Measurements from ENCODE around the gene NCBP3. TPM values are rescaled to one million over a fixed set of nuclear protein-coding genes. Genes with fewer than 3 reads are reported as not detected.
"Not testable (repeated sequence)": the region's sequence is repeated elsewhere in the genome, so short reads cannot be mapped to it uniquely, and the experiment has no call there.

The NCBP3 gene
- polyA plus RNA-seq, 10 donors = 44.9 to 85.9 (median 57.3) TPM

GRCh38 chr17:3812771-3813170 is 33.3 kb downstream of the NCBP3 start:
- no peak for DNase-seq

GRCh38 chr17:3812284-3812683 is 33.8 kb downstream of the NCBP3 start:
- DNase-seq = no peak

GRCh38 chr17:3810019-3810418 is 36.0 kb downstream of the NCBP3 start:
- DNase-seq = no peak

- no peak for DNase-seq
Measured at GRCh38 chr17:3809135-3809534, 36.9 kb downstream of the NCBP3 start.

GRCh38 chr17:3808701-3809100 is 37.3 kb downstream of the NCBP3 start:
- DNase-seq = no peak

- no peak for DNase-seq
Measured at GRCh38 chr17:3805581-3805980, 40.5 kb downstream of the NCBP3 start.

- no peak for DNase-seq
Measured at GRCh38 chr17:3804503-3804931, 41.5 kb downstream of the NCBP3 start.

GRCh38 chr17:3803308-3803640 is 42.8 kb downstream of the NCBP3 start:
- no peak for DNase-seq

- DNase-seq = peak in 2 of 3 donors; percentile 46 to 67
Measured at GRCh38 chr17:3802461-3803307, 43.4 kb downstream of the NCBP3 start.

- DNase-seq = no peak
Measured at GRCh38 chr17:3801792-3802191, 44.3 kb downstream of the NCBP3 start.

- DNase-seq = no peak
Measured at GRCh38 chr17:3801347-3801746, 44.7 kb downstream of the NCBP3 start.

GRCh38 chr17:3800362-3801271 is 45.4 kb downstream of the NCBP3 start, which contains the start of gene ITGAE:
Gene ITGAE (minus strand): TSS chr17:3801188. CDS start chr17:3801144, 44 bp downstream.
- no peak for DNase-seq

- no peak for DNase-seq
Measured at GRCh38 chr17:3799181-3799945, 46.7 kb downstream of the NCBP3 start.

- DNase-seq = no peak
Measured at GRCh38 chr17:3798273-3799180, 47.5 kb downstream of the NCBP3 start.

- no peak for DNase-seq
Measured at GRCh38 chr17:3796822-3797170, 49.2 kb downstream of the NCBP3 start.

GRCh38 chr17:3796110-3796821 is 49.8 kb downstream of the NCBP3 start:
- no peak for DNase-seq

- DNase-seq = no peak
Measured at GRCh38 chr17:3795390-3796102, 50.5 kb downstream of the NCBP3 start.

- DNase-seq = peak in 1 of 3 donors; percentile 55
Measured at GRCh38 chr17:3794557-3795389, 51.3 kb downstream of the NCBP3 start.

GRCh38 chr17:3794152-3794551 is 51.9 kb downstream of the NCBP3 start:
- not testable (repeated sequence) for DNase-seq

Measured in muscle of back (tissue), 11 donors.